ENCODE results near the gene TSC22D3.

- TF ChIP-seq EZH2 (IDR thresholded peaks at IDR 0.05; ENCODE audit: insufficient read depth, poor library complexity, severe bottlenecking) (no peak), EZH2phosphoT487 (IDR thresholded peaks at IDR 0.05; ENCODE audit: insufficient read depth, low read depth) (no peak)
Measured at GRCh38 chrX:107741404-107741790, 34.2 kb downstream of the TSC22D3 start.
